Measurements from ENCODE around the gene TRIM63.

DNA sequence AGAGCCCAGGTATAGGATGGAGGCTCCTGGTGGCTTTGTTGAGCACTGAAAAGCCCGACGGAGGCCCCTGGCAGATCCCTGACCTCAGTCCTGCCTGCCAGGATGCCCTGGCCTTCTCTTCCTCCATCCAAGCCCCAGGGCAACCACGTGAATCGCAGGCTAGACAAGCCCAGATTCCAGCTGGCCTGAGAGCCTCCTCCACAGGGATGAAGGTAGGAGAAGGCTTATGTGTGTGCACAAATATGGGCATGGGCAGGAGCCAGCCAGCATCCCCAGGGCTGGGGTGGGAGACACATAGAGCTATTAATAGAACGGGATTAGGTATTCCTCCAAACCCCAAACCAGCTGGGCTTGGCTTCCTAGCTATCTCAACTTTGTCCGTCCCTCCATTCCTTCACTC is 49.8 kb downstream of the TRIM63 start:
- TF ChIP-seq, protein P1, sequence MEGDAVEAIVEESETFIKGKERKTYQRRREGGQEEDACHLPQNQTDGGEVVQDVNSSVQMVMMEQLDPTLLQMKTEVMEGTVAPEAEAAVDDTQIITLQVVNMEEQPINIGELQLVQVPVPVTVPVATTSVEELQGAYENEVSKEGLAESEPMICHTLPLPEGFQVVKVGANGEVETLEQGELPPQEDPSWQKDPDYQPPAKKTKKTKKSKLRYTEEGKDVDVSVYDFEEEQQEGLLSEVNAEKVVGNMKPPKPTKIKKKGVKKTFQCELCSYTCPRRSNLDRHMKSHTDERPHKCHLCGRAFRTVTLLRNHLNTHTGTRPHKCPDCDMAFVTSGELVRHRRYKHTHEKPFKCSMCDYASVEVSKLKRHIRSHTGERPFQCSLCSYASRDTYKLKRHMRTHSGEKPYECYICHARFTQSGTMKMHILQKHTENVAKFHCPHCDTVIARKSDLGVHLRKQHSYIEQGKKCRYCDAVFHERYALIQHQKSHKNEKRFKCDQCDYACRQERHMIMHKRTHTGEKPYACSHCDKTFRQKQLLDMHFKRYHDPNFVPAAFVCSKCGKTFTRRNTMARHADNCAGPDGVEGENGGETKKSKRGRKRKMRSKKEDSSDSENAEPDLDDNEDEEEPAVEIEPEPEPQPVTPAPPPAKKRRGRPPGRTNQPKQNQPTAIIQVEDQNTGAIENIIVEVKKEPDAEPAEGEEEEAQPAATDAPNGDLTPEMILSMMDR (IDR thresholded peaks at IDR 0.05; ENCODE audit: low read depth, low read length) = no peak
- TF ChIP-seq, protein P2, sequence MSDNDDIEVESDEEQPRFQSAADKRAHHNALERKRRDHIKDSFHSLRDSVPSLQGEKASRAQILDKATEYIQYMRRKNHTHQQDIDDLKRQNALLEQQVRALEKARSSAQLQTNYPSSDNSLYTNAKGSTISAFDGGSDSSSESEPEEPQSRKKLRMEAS (IDR thresholded peaks at IDR 0.05; ENCODE audit: low read depth, low read length) = no peak
- no peak for TF ChIP-seq POLR2A (IDR thresholded peaks at IDR 0.05; ENCODE audit: extremely low read depth, insufficient read length)
